GM19372 (cell line): ENCODE results near the gene BET1L.
"Not testable (repeated sequence)": the region's sequence is repeated elsewhere in the genome, so short reads cannot be mapped to it uniquely, and the experiment has no call there.

Experiments used
- ATAC-seq: cut with Tn5 transposase; IDR thresholded peaks from one replicate; pipeline ENCODE4 v1.9.1; 2021; ENCODE audit warnings: mild to moderate bottlenecking, low read depth, moderate library complexity; ENCODE audit not compliant: unreplicated experiment

The BET1L gene

GRCh38 chr11:207208-207862, at the start of gene BET1L, which contains the start of gene RIC8A:
BET1L (minus strand) TSS chr11:207399; CDS start chr11:207321, 78 bp downstream.
RIC8A (plus strand) TSS chr11:207708; CDS start chr11:208855, 1,147 bp downstream.
- peak; percentile 78 for ATAC-seq

GRCh38 chr11:255816-256215, 48.6 kb upstream of the BET1L start:
- ATAC-seq: no peak

- ATAC-seq: no peak
These were observed 48.0 kb upstream of the BET1L start for GRCh38 chr11:255176-255575.

GRCh38 chr11:253886-254270, 46.7 kb upstream of the BET1L start:
- no peak for ATAC-seq

GRCh38 chr11:253160-253885, 46.1 kb upstream of the BET1L start:
- ATAC-seq: no peak

- ATAC-seq: no peak
These were observed 45.5 kb upstream of the BET1L start for GRCh38 chr11:252666-253065.

GRCh38 chr11:251550-251949, 44.4 kb upstream of the BET1L start:
- no peak for ATAC-seq

- ATAC-seq: no peak
These were observed 43.6 kb upstream of the BET1L start for GRCh38 chr11:250740-251299.

GRCh38 chr11:250274-250673, 43.1 kb upstream of the BET1L start:
- ATAC-seq: no peak

- no peak for ATAC-seq
These were observed 41.9 kb upstream of the BET1L start for GRCh38 chr11:249062-249461.

- ATAC-seq: no peak
These were observed 37.2 kb upstream of the BET1L start for GRCh38 chr11:244376-244775.

- ATAC-seq: no peak
These were observed 34.4 kb upstream of the BET1L start for GRCh38 chr11:241634-242033.

- no peak for ATAC-seq
These were observed 33.1 kb upstream of the BET1L start for GRCh38 chr11:240315-240714.

GRCh38 chr11:238346-238745, 31.1 kb upstream of the BET1L start:
- ATAC-seq: not testable (repeated sequence)

- ATAC-seq: peak; percentile 77
These were observed 29.9 kb upstream of the BET1L start, which contains the start of gene PSMD13 for GRCh38 chr11:236774-237767. PSMD13 (plus strand) TSS chr11:236976; CDS start chr11:237050, 74 bp downstream.

GRCh38 chr11:235997-236773, 29.0 kb upstream of the BET1L start, which contains the start of gene SIRT3:
SIRT3 (minus strand) TSS chr11:236342; CDS start chr11:236328, 14 bp downstream.
- ATAC-seq: peak; percentile 67

GRCh38 chr11:235609-235996, 28.4 kb upstream of the BET1L start:
- ATAC-seq: peak; percentile 14

- ATAC-seq: no peak
These were observed 28.0 kb upstream of the BET1L start for GRCh38 chr11:235180-235579.

- no peak for ATAC-seq
These were observed 25.8 kb upstream of the BET1L start for GRCh38 chr11:232783-233565.
